Measurements from ENCODE around the gene PKDREJ.
A peak's percentile ranks its signal among the peaks of the same experiment; 100 is the strongest.

PKDREJ gene

DNA sequence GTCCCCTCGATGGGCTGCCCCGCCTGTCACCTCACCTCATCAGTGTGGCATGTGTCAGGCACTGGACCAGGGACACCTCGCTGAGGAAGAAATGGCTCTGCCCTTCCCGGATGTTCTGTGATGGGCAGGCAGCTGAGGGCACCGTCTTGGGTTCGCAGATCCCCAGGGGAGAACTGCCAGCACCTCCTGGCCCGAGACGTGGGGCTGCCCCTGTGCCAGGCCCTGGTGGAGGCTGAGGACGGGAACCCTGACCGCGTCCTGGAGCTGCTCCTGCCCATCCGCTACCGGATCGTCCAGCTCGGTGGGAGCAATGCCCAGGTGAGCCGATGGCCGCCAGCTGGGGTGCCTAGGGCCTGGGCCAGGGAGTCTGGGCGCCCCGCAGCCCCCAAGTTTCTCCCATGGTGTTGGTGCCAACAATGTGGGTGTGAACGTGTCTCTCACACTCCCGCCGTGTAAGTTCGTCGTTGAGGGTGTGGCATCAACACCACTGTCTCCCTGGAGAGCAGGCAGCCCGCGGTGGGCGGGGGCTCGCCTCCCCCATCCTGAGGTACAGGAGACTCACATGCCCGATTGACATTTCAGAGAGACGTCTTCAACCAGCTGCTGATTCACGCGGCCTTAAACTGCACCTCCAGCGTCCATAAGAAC, 26.2 kb upstream of the PKDREJ start:
- no peak for DNase-seq

DNA sequence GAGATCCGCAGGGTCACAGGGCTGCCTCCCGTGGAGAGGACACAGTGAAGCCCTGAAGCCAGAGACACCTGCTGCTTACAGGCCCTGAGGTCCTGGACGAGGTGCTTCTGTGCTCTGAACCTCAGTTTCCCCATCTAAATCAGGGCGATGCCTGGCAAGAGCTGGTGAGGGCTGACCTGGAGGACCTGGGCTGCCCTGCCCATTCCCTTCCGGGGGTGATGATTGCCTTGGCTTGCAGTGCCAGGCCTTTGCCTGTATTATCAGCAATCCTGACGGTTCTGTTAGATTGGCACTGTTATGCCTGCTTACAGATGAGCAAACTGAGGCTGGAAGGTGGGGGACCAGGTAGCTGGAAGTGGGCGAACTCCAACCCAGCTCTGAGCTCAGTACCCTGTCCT, 25.7 kb upstream of the PKDREJ start:
- no peak for DNase-seq

- peak; percentile 16 for DNase-seq
These were observed 25.0 kb upstream of the PKDREJ start for GRCh38 chr22:46287873-46288751.

DNA sequence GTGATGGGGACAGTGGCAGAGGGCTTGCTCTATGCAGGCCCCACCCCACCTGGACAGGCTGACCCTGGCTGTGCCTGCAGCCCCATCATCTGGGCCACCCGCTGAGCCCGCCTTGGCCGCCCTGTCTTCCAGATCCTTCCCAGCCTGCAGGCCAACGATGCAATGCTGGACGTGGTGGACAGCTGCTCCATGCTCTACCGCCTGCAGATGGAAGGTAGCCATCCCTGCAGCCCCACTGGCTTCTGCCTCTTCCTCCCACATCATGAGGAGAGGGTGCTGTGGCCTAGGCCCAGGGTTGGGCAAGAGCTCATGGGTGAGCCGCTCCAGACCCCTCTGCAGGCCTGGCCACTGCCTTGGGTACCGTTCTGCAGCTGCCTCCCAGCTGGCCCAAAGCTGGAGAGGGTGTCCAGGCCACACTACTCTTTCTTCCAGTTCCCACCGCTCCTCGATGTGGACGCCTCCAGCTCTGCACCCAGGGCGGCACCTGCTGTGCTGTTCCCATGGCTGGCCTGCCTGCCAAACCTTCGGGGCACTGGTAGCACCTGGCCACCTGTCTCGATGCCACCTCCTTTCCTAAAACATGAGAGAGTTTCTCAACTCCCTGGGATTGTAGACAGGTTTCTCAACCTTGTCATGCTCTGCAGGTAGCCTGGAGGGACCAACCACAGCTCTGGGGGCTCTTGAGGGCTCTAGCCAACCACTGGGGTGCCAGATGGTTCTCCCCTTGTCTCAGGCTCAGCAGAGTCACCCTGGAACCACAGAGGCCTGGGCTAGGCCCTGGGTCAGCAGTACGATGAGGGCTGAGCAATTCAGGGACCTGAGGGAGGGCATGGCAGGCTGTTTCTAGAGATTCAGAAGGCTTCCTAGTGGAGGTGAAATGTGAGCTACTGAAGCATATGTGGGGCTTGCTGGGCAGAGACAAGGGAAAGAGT, 24.1 kb upstream of the PKDREJ start:
- no peak for DNase-seq

GRCh38 chr22:46286006-46286405, 22.9 kb upstream of the PKDREJ start:
- no peak for DNase-seq

- no peak for DNase-seq
These were observed 18.9 kb upstream of the PKDREJ start for GRCh38 chr22:46281866-46282678.

GRCh38 chr22:46280999-46281623, 18.0 kb upstream of the PKDREJ start:
- no peak for DNase-seq

GRCh38 chr22:46280063-46280817, 17.1 kb upstream of the PKDREJ start:
- DNase-seq, result no peak

GRCh38 chr22:46278656-46279645, 15.8 kb upstream of the PKDREJ start:
- no peak for DNase-seq

GRCh38 chr22:46276563-46276962, 13.4 kb upstream of the PKDREJ start:
- no peak for DNase-seq

GRCh38 chr22:46275455-46276122, 12.4 kb upstream of the PKDREJ start:
- DNase-seq, result no peak

- no peak for DNase-seq
These were observed 11.2 kb upstream of the PKDREJ start for GRCh38 chr22:46274381-46274780.

GRCh38 chr22:46273432-46274148, 10.4 kb upstream of the PKDREJ start:
- DNase-seq, result no peak

DNA sequence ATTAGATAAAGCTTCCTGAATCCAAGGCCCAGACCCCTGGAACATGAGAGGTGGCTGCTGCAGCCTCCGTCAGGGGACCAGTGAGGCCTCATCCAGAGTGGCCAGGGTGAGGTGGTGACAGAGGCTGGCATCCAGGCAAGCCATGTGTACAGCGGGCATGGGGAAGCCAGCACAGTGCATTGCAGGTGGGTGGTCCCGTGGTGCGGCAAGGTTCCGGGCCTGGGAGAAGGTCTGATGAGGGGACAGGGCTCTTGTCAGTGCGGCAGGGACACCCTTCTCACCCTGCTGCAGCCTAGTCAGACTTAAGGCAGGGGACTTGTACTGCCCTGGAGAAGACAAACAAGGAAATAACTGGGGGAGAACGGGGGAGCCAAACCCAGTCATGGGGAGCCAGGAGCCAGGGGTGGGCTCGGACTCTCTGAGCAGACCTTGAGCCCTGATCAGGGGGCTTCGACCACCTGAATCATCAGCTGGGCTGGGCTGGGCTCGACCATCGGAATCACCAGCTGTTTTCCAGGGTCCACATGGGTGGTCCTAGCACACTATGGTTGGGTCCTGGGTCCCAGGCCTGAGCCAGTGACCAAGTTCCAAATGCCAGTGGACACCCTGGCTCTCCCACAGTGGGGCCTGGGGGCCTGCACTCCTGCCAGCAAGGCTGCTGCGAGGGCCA, 9.8 kb upstream of the PKDREJ start:
- DNase-seq, result no peak

DNA sequence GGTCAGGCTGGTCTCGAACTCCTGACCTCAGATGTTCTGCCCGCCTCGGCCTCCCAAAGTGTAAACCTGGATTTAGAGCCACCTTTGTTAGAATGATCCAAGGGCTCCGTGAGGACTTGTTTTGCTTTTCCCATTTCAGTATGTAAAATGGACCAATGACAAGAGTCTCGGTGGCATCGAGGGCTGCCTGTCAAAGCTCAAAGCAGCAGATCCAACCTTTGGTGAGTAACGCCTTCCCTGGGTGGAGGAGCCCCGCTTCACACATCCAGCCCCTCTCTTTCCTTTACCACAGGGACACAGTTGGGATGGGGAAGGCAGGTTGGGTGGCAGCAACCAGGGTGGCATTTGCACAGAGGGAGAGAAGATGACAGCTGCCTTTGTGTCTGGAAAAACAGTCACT, 9.1 kb upstream of the PKDREJ start:
- DNase-seq, result no peak

DNA sequence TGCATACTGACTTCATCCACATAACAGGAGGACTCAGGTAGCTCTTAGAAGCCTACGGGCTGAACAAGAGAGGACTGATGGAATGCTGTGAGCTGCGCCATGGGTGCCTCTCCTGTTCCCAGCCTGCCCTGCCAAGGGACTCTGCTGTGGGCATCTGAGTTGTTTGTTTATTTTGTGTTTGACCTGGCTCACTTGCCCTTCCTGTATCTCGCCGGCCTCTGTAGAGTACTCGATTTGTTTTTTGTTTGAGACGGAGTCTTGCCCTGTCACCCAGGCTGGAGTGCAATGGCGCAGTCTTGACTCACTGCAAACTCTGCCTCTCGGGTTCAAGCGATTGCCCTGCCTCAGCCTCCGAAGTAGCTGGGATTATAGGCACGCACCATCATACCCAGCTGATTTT, 6.4 kb upstream of the PKDREJ start:
- no peak for DNase-seq

GRCh38 chr22:46267431-46268279, 4.5 kb upstream of the PKDREJ start, which contains the start of gene TTC38:
TSS of gene TTC38 (plus strand) at chr22:46268008. CDS start at chr22:46268040, 32 bp downstream.
- DNase-seq, result peak; percentile 82
